ENCODE measurements around the gene FUBP1.
"Not testable (repeated sequence)": the region's sequence is repeated elsewhere in the genome, so short reads cannot be mapped to it uniquely, and the experiment has no call there.

Gene FUBP1

GRCh38 chr1:77986810-77987209, 7.9 kb upstream of the FUBP1 start:
- no peak for DNase-seq

- no peak for DNase-seq
These were observed 5.8 kb upstream of the FUBP1 start for GRCh38 chr1:77984629-77985028.

- no peak for DNase-seq
These were observed 5.1 kb upstream of the FUBP1 start for GRCh38 chr1:77983997-77984355.

GRCh38 chr1:77983352-77983996, 4.6 kb upstream of the FUBP1 start:
- DNase-seq: not testable (repeated sequence)

GRCh38 chr1:77978293-77978968, 441 bp downstream of the FUBP1 start:
- peak; percentile 97 for DNase-seq

- no peak for DNase-seq
These were observed 931 bp downstream of the FUBP1 start for GRCh38 chr1:77977989-77978292.

- DNase-seq: no peak
These were observed 2.3 kb downstream of the FUBP1 start for GRCh38 chr1:77976433-77977076.

GRCh38 chr1:77975907-77976306, 3.0 kb downstream of the FUBP1 start:
- no peak for DNase-seq

- peak; percentile 59 for DNase-seq
These were observed 3.5 kb downstream of the FUBP1 start for GRCh38 chr1:77975386-77975785.

- no peak for DNase-seq
These were observed 6.8 kb downstream of the FUBP1 start for GRCh38 chr1:77972080-77972479.

GRCh38 chr1:77970192-77970591, 8.7 kb downstream of the FUBP1 start:
- no peak for DNase-seq

GRCh38 chr1:77966291-77966690, 12.6 kb downstream of the FUBP1 start:
- DNase-seq: no peak

GRCh38 chr1:77961392-77961791, 17.5 kb downstream of the FUBP1 start:
- no peak for DNase-seq

GRCh38 chr1:77958850-77959249, 20.0 kb downstream of the FUBP1 start:
- no peak for DNase-seq

GRCh38 chr1:77958391-77958790, 20.5 kb downstream of the FUBP1 start:
- no peak for DNase-seq

- DNase-seq: no peak
These were observed 22.4 kb downstream of the FUBP1 start for GRCh38 chr1:77956464-77956863.

GRCh38 chr1:77955709-77956108, 23.2 kb downstream of the FUBP1 start:
- DNase-seq: no peak

- no peak for DNase-seq
These were observed 24.4 kb downstream of the FUBP1 start for GRCh38 chr1:77954521-77954920.

GRCh38 chr1:77953907-77954306, 25.0 kb downstream of the FUBP1 start:
- no peak for DNase-seq

- DNase-seq: no peak
These were observed 27.5 kb downstream of the FUBP1 start for GRCh38 chr1:77951328-77951727.

- no peak for DNase-seq
These were observed 28.0 kb downstream of the FUBP1 start for GRCh38 chr1:77950873-77951272.

- DNase-seq: no peak
These were observed 29.9 kb downstream of the FUBP1 start for GRCh38 chr1:77948841-77949424.

GRCh38 chr1:77945345-77945744, 33.5 kb downstream of the FUBP1 start:
- DNase-seq: no peak
